Prostate gland (tissue), 2 donors: ENCODE measurements around the gene JARID2.

Experiments
- POLR2AphosphoS5 ChIP-seq: sonication (generic); formaldehyde crosslinking; IDR thresholded peaks from one replicate; pipeline ENCODE4 v1.6.1; 2017; ENCODE audit warnings: antibody characterized with exemption
- TF ChIP-seq, protein P1 (sequence below), 4 experiments: fragments of 200-600 bp in 2 of 4; fragments of 450-650 bp in 2 of 4; sonication (generic) in 2 of 4; IDR thresholded peaks; 1 replicate in 3 of 4; 2 replicates in 1 of 4; pipeline ENCODE4 v1.5.1; 2016 to 2019; ENCODE audit warnings: antibody characterized with exemption in 4 of 4, mild to moderate bottlenecking in 2 of 4, moderate library complexity in 2 of 4

DNA sequence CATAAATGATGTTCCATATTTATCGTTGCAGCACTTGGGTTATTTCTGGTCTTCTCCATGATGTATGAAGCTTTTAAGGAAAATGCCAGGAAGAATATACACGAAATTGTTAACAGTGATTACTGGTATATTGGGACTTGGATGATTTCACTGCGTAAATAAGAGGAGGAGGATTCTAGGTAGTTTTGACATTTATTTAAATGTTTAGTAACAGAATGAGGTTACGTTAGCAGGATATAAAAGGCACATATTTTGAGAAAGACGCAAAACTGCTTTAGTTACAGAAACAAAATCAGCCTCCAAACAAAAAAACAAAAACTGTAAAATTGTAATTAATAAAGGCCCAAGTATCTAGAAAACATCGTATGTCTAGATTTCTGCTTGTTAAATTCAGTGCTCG lies 147.7 kb downstream of the JARID2 start:
- TF ChIP-seq POLR2AphosphoS5 = no peak
- TF ChIP-seq, protein P1, sequence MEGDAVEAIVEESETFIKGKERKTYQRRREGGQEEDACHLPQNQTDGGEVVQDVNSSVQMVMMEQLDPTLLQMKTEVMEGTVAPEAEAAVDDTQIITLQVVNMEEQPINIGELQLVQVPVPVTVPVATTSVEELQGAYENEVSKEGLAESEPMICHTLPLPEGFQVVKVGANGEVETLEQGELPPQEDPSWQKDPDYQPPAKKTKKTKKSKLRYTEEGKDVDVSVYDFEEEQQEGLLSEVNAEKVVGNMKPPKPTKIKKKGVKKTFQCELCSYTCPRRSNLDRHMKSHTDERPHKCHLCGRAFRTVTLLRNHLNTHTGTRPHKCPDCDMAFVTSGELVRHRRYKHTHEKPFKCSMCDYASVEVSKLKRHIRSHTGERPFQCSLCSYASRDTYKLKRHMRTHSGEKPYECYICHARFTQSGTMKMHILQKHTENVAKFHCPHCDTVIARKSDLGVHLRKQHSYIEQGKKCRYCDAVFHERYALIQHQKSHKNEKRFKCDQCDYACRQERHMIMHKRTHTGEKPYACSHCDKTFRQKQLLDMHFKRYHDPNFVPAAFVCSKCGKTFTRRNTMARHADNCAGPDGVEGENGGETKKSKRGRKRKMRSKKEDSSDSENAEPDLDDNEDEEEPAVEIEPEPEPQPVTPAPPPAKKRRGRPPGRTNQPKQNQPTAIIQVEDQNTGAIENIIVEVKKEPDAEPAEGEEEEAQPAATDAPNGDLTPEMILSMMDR (IDR thresholded peaks at IDR 0.05) = no peak
